Sigmoid colon (tissue), 7 donors: ENCODE measurements around the gene GSG1L. TPM values are rescaled to one million over a fixed set of nuclear protein-coding genes. Genes with fewer than 3 reads are reported as not detected.
A peak's percentile ranks its signal among the peaks of the same experiment; 100 is the strongest.
"Not testable (repeated sequence)": the region's sequence is repeated elsewhere in the genome, so short reads cannot be mapped to it uniquely, and the experiment has no call there.

Experiments used
- DNase-seq: peaks from one replicate; pipeline ENCODE4 v3.0.0-alpha.2; 2019
- H3K27ac ChIP-seq, 4 donors: fragments of 200-600 bp; sonication (generic); one replicate each; pipeline ENCODE4 v1.5.1; 2016 to 2019; ENCODE audit warnings: mild to moderate bottlenecking in 1 of 4
- H3K27me3 ChIP-seq, 3 donors: fragments of 200-600 bp; sonication (generic); one replicate each; pipeline ENCODE4 v1.5.1; 2019; ENCODE audit warnings: mild to moderate bottlenecking in 1 of 3
- H3K36me3 ChIP-seq, 4 donors: fragments of 200-600 bp; sonication (generic); one replicate each; pipeline ENCODE4 v1.5.1; 2016 to 2019
- H3K4me1 ChIP-seq, 4 donors: fragments of 200-600 bp; sonication (generic); one replicate each; pipeline ENCODE4 v1.5.1; 2017 to 2019
- H3K4me3 ChIP-seq, 4 donors: fragments of 200-600 bp; sonication (generic); one replicate each; pipeline ENCODE4 v1.5.1; 2017 to 2019; ENCODE audit warnings: mild to moderate bottlenecking in 2 of 4, moderate library complexity in 1 of 4
- H3K9me3 ChIP-seq, 4 donors: fragments of 200-600 bp in 3 of 4; sonication (generic) in 3 of 4; one replicate each; pipeline versions ENCODE4 v1.5.1 to v1.6.1; 2013 to 2019
- CTCF ChIP-seq, 4 experiments: fragments of 450-650 bp in 3 of 4; fragments of 200-600 bp in 1 of 4; IDR thresholded peaks; one replicate each; pipeline ENCODE4 v1.5.1; 2016 to 2019; ENCODE audit warnings: antibody characterized with exemption in 4 of 4, mild to moderate bottlenecking in 3 of 4, moderate library complexity in 2 of 4
- EP300 ChIP-seq, 4 donors: sonication (generic); formaldehyde crosslinking; IDR thresholded peaks; one replicate each; pipeline ENCODE4 v1.6.1; 2017; ENCODE audit warnings: antibody characterized with exemption in 4 of 4
- POLR2A ChIP-seq, 2 donors: fragments of 450-650 bp; IDR thresholded peaks; one replicate each; pipeline ENCODE4 v1.6.1; 2016; ENCODE audit warnings: antibody characterized with exemption in 2 of 2, mild to moderate bottlenecking in 2 of 2, moderate library complexity in 2 of 2
- POLR2AphosphoS5 ChIP-seq, 4 donors: sonication (generic); formaldehyde crosslinking; IDR thresholded peaks; one replicate each; pipeline ENCODE4 v1.6.1; 2017; ENCODE audit warnings: antibody characterized with exemption in 4 of 4
- WGBS, 2 donors: extraction: QIAGEN DNeasy Blood & Tissue Kit; methylation state at CpG; one replicate each; pipeline ENCODE4 v1.1.7; 2013; 5-methylcytosine and 5-hydroxymethylcytosine counted together
- intact Hi-C: fragments of 100-400 bp; cut with DNase I; formaldehyde crosslinking; loops from one replicate; pipeline ENCODE4 v1.15.1; 2023
- polyA plus RNA-seq, 3 donors: library from polyadenylated mRNA; stranded (reverse); fragments of 200-250 nt; gene quantifications; one replicate each; pipeline ENCODE4 v1.2.3, GENCODE V29; 2013
- total RNA-seq, 4 donors: library from RNA; depleted of rRNA; stranded (reverse); fragments of >200 nt; gene quantifications; one replicate each; pipeline ENCODE4 v1.1.0, GENCODE V29; 2016
- donor health status: healthy with polysubstance abuse.
- donor health status: Bipolar disorder and iron deficiency.
- donor health status: healthy.

Gene GSG1L
- total and polyA plus RNA-seq, 7 donors: 0.25 to 0.66 (median 0.36) TPM; not detected in 2

DNA sequence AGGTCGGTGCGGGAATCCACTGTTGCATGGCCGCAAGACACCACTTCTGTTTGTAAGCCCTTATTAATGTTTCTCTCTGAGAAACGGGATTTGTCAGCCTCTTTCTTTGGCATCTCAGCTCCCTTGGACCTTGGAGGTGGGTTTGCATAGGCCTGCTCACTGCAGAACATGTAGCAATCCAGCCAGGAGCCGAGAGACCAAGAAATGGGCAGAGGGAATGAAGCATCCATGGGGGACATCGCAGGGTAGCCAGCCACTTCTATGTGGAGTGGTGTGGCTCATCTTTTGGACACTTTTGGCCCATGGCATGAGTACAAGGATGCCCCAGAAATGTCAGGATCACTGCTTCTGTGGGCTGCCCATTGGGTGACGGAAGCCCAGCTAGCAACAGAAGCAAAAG, 79.4 kb downstream of the GSG1L start:
- no peaks in the 10 kb centered on the region for H3K36me3 ChIP-seq
- WGBS, 2 donors: 81 to 87% methylated on average over 7 of the region's 7 CpGs
- peaks cover 0 to 3% (median 0%) of the 10 kb centered on the region in 4 donors for H3K9me3 ChIP-seq
- no peak for DNase-seq
- TF ChIP-seq POLR2AphosphoS5 (IDR thresholded peaks at IDR 0.05): no peak
- no peak for TF ChIP-seq CTCF (IDR thresholded peaks at IDR 0.05)
- intact Hi-C loops: no loop called here
- no peak overlapping the region for H3K4me3 ChIP-seq
- no peaks in the 10 kb centered on the region for H3K27me3 ChIP-seq
- H3K27ac ChIP-seq: no peak overlapping the region
- no peaks in the 10 kb centered on the region for H3K4me1 ChIP-seq

DNA sequence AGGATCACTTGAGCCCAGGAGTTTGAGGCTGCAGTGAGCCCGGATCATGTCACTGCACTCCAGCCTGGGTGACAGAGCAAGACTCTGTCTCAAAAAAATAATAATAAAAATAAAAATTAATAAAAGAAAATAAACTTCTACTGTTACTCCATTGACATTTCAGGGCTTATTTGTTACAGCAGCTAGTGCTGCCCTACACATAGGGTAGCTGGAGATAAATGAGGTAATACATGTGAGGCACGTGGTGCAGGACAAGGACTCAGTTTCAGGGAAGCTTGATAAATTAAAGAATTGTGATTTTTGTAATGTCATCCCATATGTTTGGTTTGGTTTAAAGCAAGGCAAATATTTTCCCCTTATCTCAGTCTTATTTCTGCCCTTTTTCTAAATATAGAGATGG, 80.3 kb downstream of the GSG1L start:
- no peak for DNase-seq
- TF ChIP-seq POLR2A (IDR thresholded peaks at IDR 0.05) (no peak), POLR2AphosphoS5 (IDR thresholded peaks at IDR 0.05) (no peak), CTCF (IDR thresholded peaks at IDR 0.05) (no peak), EP300 (IDR thresholded peaks at IDR 0.05) (no peak)
- intact Hi-C loops: no loop called here
- 39 to 80% methylated on average over 2 of the region's 2 CpGs for WGBS, 2 donors
- H3K4me3 ChIP-seq: no peak overlapping the region
- H3K36me3 ChIP-seq: no peaks in the 10 kb centered on the region
- H3K27ac ChIP-seq: no peak overlapping the region
- peaks cover 0 to 3% (median 0%) of the 10 kb centered on the region in 4 donors for H3K9me3 ChIP-seq
- H3K4me1 ChIP-seq: no peaks in the 10 kb centered on the region
- no peaks in the 10 kb centered on the region for H3K27me3 ChIP-seq

- intact Hi-C loops: no loop called here
- H3K27me3 ChIP-seq: no peaks in the 10 kb centered on the region
- peaks cover 0 to 3% (median 0%) of the 10 kb centered on the region in 4 donors for H3K9me3 ChIP-seq
- H3K4me1 ChIP-seq: no peaks in the 10 kb centered on the region
- DNase-seq: no peak
- no peaks in the 10 kb centered on the region for H3K36me3 ChIP-seq
- H3K4me3 ChIP-seq: no peak overlapping the region
- TF ChIP-seq POLR2A (IDR thresholded peaks at IDR 0.05): no peak
- WGBS, 2 donors: 79 to 90% methylated on average over 5 of the region's 5 CpGs
- no peak overlapping the region for H3K27ac ChIP-seq
Measured at GRCh38 chr16:27982184-27982583, 81.3 kb downstream of the GSG1L start.

GRCh38 chr16:27980919-27981700, 82.4 kb downstream of the GSG1L start:
- Histone ChIP-seq H3K9me3 (peaks cover 0 to 3% (median 0%) of the 10 kb centered on the region in 4 donors), H3K27ac (no peak overlapping the region), H3K4me3 (no peak overlapping the region), H3K36me3 (no peaks in the 10 kb centered on the region), H3K27me3 (no peaks in the 10 kb centered on the region), H3K4me1 (no peaks in the 10 kb centered on the region)
- no peak for DNase-seq
- whole genome bisulfite sequencing, 2 donors: 47 to 70% methylated on average over 9 of the region's 9 CpGs
- intact Hi-C loops: no loop called here
- TF ChIP-seq EP300 (IDR thresholded peaks at IDR 0.05) (no peak), POLR2AphosphoS5 (IDR thresholded peaks at IDR 0.05) (no peak), CTCF (IDR thresholded peaks at IDR 0.05) (no peak), POLR2A (IDR thresholded peaks at IDR 0.05) (no peak)

DNA sequence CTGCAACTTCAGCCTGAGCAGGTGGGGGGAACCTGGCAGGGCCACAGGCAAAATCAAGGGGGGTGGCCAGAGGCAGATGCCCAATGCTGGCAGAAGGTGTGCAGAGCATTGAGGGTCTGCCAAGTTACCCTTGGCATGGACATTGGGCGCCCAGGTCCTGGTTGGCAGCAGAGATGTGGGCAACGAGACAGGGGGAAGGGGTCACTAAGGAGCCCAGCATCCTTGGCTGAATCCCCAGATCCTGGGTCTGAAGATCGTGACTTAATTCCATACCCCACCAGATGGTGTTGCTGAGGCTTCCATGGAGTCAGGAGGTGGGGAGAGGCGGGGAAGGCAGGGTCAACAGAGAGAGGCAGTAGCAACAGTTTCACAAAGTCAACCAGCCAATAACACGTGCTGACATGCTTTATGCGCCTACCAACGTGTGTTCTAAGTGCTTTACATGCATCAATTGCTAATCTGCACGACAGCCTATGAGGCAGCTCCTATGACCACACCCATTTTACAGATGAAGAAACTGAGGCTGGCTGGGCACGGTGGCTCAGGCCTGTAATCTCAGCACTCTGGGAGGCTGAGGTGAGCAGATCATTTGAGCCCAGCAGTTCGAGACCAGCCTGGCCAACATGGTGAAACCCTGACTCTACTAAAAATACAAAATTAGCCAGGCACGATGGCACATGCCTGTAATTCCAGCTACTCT, 83.3 kb downstream of the GSG1L start:
- H3K4me1 ChIP-seq: no peaks in the 10 kb centered on the region
- no peaks in the 10 kb centered on the region for H3K27me3 ChIP-seq
- no peak overlapping the region for H3K27ac ChIP-seq
- 61 to 71% methylated on average over 11 of the region's 11 CpGs for WGBS, 2 donors
- intact Hi-C loops: no loop called here
- TF ChIP-seq POLR2A (IDR thresholded peaks at IDR 0.05) (no peak), CTCF (IDR thresholded peaks at IDR 0.05) (no peak), POLR2AphosphoS5 (IDR thresholded peaks at IDR 0.05) (no peak), EP300 (IDR thresholded peaks at IDR 0.05) (no peak)
- peak; percentile 35 for DNase-seq
- no peaks in the 10 kb centered on the region for H3K36me3 ChIP-seq
- peaks cover 0 to 3% (median 0%) of the 10 kb centered on the region in 4 donors for H3K9me3 ChIP-seq
- H3K4me3 ChIP-seq: no peak overlapping the region

DNA sequence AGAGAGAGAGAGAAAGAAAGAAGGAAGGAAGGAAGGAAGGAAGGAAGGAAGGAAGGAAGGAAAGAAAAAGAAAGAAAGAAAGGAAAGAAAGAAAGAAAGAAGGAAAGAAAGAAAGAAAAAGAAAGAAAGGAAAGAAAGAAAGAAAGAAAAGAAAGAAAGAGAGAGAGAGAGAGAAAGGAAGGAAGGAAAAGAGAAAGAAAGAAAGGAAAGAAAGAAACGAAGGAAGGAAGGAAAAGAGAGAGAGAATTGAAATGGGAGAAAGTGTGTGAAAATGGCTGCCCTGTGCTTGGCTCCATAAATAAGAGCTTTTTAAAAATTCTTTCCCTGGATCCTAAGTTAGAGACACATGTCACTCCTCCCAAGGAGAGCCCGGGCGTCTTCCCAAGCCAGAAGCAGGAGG, 83.8 kb downstream of the GSG1L start:
- intact Hi-C loops, H3K27ac ChIP-seq: not testable (repeated sequence)
- WGBS, 2 donors: 53 to 73% methylated on average over 3 of the region's 3 CpGs

More for the DNA sequence above, 83.8 kb downstream of the GSG1L start:
- not testable (repeated sequence) for H3K4me1 ChIP-seq, H3K27me3 ChIP-seq, H3K4me3 ChIP-seq, H3K36me3 ChIP-seq, DNase-seq, H3K9me3 ChIP-seq
